ENCODE data around the gene FOXA1. TPM values are rescaled to one million over a fixed set of nuclear protein-coding genes. Genes with fewer than 3 reads are reported as not detected.

Gene FOXA1
- total RNA-seq = not detected in 2 replicates

GRCh38 chr14:37594971-37595808 lies at the start of gene FOXA1, which contains the start of gene TTC6:
Gene FOXA1, minus strand, starts transcription at chr14:37595249. Its CDS starts 277 bp downstream, at chr14:37594972.
Gene TTC6, plus strand, starts transcription at chr14:37595629. Its CDS starts 26,436 bp downstream, at chr14:37622065.

Other genes starting within 250 kb of the FOXA1 start
- under 0.01 TPM in 1 of 2 replicates, not detected in the other for gene TTC6, start 380 bp upstream of the FOXA1 start, total RNA-seq

Data from myometrial cell (primary cell).